ENCODE measurements around the gene CPZ.

Gene CPZ

DNA sequence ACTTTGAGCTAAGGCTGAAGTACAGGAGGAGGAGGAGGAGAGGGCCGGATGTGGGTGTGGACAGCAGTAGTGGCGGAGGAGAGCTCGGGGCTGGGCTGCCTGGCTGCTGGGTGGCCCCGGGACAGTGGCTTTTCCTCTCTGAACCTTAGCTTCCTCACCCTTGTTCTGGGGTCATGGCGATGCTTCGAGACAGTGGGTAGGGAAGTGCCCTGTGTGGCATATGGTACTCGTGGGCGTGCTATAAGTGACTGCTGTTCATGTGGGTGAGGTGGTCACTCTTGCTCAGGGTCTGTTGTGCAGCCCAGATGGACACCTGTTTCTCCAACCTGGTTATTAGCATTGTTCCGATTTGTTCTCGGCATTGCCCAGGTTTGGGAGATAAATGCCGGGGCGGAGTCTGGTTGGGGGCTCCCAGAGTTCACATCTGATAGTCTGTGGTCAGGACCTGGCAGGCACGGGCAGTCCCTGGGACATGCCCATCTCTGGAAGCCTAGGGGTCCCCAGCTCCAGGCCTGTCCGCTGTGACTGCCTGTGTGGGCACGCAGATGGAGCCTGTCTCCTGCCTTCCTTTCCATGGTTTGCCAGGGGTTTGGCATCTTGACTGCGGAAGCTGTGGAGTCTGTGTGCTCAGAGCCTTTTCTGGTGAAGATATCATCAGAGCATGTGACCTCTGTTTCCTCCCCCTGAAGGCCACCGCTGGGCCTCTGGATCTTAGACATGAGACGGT is 4.9 kb upstream of the CPZ start:
- no peaks in the 10 kb centered on the region for H3K4me1 ChIP-seq (ENCODE audit: insufficient read depth, low read length, severe bottlenecking)
- H3F3A ChIP-seq (ENCODE audit: insufficient read depth, low read length) = no peaks in the 10 kb centered on the region
- no peaks in the 10 kb centered on the region for H3K36me3 ChIP-seq (ENCODE audit: insufficient read depth, low read length)
- H4K20me1 ChIP-seq (ENCODE audit: insufficient read depth, low read length) = no peaks in the 10 kb centered on the region
- H3K27me3 ChIP-seq (ENCODE audit: insufficient read depth, low read length) = no peaks in the 10 kb centered on the region; the same call in 1 of the 2 replicates
- H3K9me2 ChIP-seq (ENCODE audit: low read depth, low read length) = no peaks in the 10 kb centered on the region
- no peaks in the 10 kb centered on the region for H3K79me2 ChIP-seq (ENCODE audit: insufficient read depth, low read length)
- H3K9me3 ChIP-seq (ENCODE audit: low read length) = no peaks in the 10 kb centered on the region
- H3K4me3 ChIP-seq (ENCODE audit: low read depth, low read length, poor library complexity, severe bottlenecking) = no peak overlapping the region
- no peak overlapping the region for H3K27ac ChIP-seq (ENCODE audit: low read depth, low read length, poor library complexity, severe bottlenecking)
- TF ChIP-seq EZH2 (IDR thresholded peaks at IDR 0.05; ENCODE audit: borderline replicate concordance, low read length) = no peak
- TF ChIP-seq, protein P1, sequence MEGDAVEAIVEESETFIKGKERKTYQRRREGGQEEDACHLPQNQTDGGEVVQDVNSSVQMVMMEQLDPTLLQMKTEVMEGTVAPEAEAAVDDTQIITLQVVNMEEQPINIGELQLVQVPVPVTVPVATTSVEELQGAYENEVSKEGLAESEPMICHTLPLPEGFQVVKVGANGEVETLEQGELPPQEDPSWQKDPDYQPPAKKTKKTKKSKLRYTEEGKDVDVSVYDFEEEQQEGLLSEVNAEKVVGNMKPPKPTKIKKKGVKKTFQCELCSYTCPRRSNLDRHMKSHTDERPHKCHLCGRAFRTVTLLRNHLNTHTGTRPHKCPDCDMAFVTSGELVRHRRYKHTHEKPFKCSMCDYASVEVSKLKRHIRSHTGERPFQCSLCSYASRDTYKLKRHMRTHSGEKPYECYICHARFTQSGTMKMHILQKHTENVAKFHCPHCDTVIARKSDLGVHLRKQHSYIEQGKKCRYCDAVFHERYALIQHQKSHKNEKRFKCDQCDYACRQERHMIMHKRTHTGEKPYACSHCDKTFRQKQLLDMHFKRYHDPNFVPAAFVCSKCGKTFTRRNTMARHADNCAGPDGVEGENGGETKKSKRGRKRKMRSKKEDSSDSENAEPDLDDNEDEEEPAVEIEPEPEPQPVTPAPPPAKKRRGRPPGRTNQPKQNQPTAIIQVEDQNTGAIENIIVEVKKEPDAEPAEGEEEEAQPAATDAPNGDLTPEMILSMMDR (IDR thresholded peaks at IDR 0.05; ENCODE audit: low read length) = no peak
- no peak overlapping the region for H3K4me2 ChIP-seq (ENCODE audit: low read length)
- no peak overlapping the region for H2AFZ ChIP-seq (ENCODE audit: low read length)
- no peak overlapping the region for H3K9ac ChIP-seq (ENCODE audit: low read length)

DNA sequence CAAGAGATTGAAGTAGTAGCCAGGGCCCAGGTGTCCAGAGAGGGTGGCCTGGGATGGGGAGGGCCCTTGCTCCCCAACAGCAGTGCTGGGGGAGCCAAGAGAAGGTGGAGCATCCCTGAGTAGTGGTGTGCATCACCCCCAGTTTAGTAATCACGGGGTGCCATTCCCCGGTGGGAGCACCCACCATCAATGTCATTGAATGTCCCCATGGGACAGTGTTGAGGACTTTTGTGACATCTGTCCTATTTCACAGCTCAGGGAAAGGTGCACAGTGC is 4.4 kb upstream of the CPZ start:
- no peaks in the 10 kb centered on the region for H3K4me1 ChIP-seq (ENCODE audit: insufficient read depth, low read length, severe bottlenecking)
- H3K36me3 ChIP-seq (ENCODE audit: insufficient read depth, low read length) = no peaks in the 10 kb centered on the region
- H4K20me1 ChIP-seq (ENCODE audit: insufficient read depth, low read length) = no peaks in the 10 kb centered on the region
- TF ChIP-seq, protein P1 (IDR thresholded peaks at IDR 0.05; ENCODE audit: low read length) = no peak
- TF ChIP-seq EZH2 (IDR thresholded peaks at IDR 0.05; ENCODE audit: borderline replicate concordance, low read length) = no peak
- H2AFZ ChIP-seq (ENCODE audit: low read length) = no peak overlapping the region
- no peak overlapping the region for H3K9ac ChIP-seq (ENCODE audit: low read length)
- H3K4me2 ChIP-seq (ENCODE audit: low read length) = no peak overlapping the region
- no peaks in the 10 kb centered on the region for H3F3A ChIP-seq (ENCODE audit: insufficient read depth, low read length)
- H3K4me3 ChIP-seq (ENCODE audit: low read depth, low read length, poor library complexity, severe bottlenecking) = no peak overlapping the region
- H3K79me2 ChIP-seq (ENCODE audit: insufficient read depth, low read length) = no peaks in the 10 kb centered on the region
- no peaks in the 10 kb centered on the region for H3K9me3 ChIP-seq (ENCODE audit: low read length)
- no peak overlapping the region for H3K27ac ChIP-seq (ENCODE audit: low read depth, low read length, poor library complexity, severe bottlenecking)
- no peaks in the 10 kb centered on the region for H3K9me2 ChIP-seq (ENCODE audit: low read depth, low read length)
- H3K27me3 ChIP-seq (ENCODE audit: insufficient read depth, low read length) = no peaks in the 10 kb centered on the region; the same call in 1 of the 2 replicates

DNA sequence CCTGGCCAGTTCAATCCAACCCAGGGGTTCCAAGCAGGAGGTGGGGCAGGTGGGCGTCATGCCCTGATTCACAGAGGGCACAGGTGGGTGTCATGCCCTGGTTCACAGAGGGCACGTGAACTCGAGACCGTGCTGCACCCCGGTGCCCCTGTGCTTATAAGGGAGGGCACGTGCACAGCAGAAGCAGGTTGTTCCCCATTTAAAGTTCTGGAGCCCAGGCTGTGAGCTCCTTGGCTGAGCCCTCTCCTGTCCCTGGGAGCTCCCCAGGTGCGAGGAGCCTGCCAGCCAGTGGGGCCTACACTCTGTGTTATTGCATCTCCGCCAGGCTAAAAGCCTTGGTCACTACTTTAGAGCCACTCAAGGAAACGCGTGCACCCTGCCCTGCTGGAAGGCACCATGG is 3.2 kb upstream of the CPZ start:
- H3K27ac ChIP-seq (ENCODE audit: low read depth, low read length, poor library complexity, severe bottlenecking) = no peak overlapping the region

More for the DNA sequence above, 3.2 kb upstream of the CPZ start:
- no peak overlapping the region for H3K4me3 ChIP-seq (ENCODE audit: low read depth, low read length, poor library complexity, severe bottlenecking)
- no peak overlapping the region for H3K4me2 ChIP-seq (ENCODE audit: low read length)
- H2AFZ ChIP-seq (ENCODE audit: low read length) = no peak overlapping the region
- no peaks in the 10 kb centered on the region for H3K79me2 ChIP-seq (ENCODE audit: insufficient read depth, low read length)
- no peak overlapping the region for H3K9ac ChIP-seq (ENCODE audit: low read length)
- H3K9me3 ChIP-seq (ENCODE audit: low read length) = no peaks in the 10 kb centered on the region
- TF ChIP-seq EZH2 (IDR thresholded peaks at IDR 0.05; ENCODE audit: borderline replicate concordance, low read length) = no peak
- TF ChIP-seq, protein P1 (IDR thresholded peaks at IDR 0.05; ENCODE audit: low read length) = no peak
- H3F3A ChIP-seq (ENCODE audit: insufficient read depth, low read length) = no peaks in the 10 kb centered on the region
- no peaks in the 10 kb centered on the region for H3K36me3 ChIP-seq (ENCODE audit: insufficient read depth, low read length)
- no peaks in the 10 kb centered on the region for H4K20me1 ChIP-seq (ENCODE audit: insufficient read depth, low read length)
- H3K4me1 ChIP-seq (ENCODE audit: insufficient read depth, low read length, severe bottlenecking) = no peaks in the 10 kb centered on the region
- no peaks in the 10 kb centered on the region for H3K9me2 ChIP-seq (ENCODE audit: low read depth, low read length)
- no peaks in the 10 kb centered on the region; the same call in 1 of the 2 replicates for H3K27me3 ChIP-seq (ENCODE audit: insufficient read depth, low read length)

All from OCI-LY1 (cell line).